ENCODE results near the gene ALOX15.

- TF ChIP-seq CTCF (IDR thresholded peaks at IDR 0.05) (no peak), POLR2A (IDR thresholded peaks at IDR 0.05) (no peak)
These were observed 55.4 kb downstream of the ALOX15 start for GRCh38 chr17:4586043-4586442.
